Suppressor macrophage treated with lipopolysaccharide for 1 hour (primary cell): Measurements from ENCODE around the gene LINGO4.

Experiments
- DNase-seq, 3 donors: peaks; one replicate each; pipeline ENCODE4 v3.0.0-alpha.2; 2020 to 2022

The LINGO4 gene

GRCh38 chr1:151833172-151833900, 28.1 kb upstream of the LINGO4 start:
- no peak for DNase-seq

- no peak for DNase-seq
Measured at GRCh38 chr1:151832318-151832980, 27.2 kb upstream of the LINGO4 start.

GRCh38 chr1:151831605-151832004, 26.4 kb upstream of the LINGO4 start, which contains the start of gene RORC:
RORC (minus strand) TSS chr1:151831802; CDS start chr1:151831764, 38 bp downstream.
- no peak for DNase-seq

- no peak for DNase-seq
Measured at GRCh38 chr1:151831256-151831591, 26.0 kb upstream of the LINGO4 start.

- no peak for DNase-seq
Measured at GRCh38 chr1:151830055-151830454, 24.8 kb upstream of the LINGO4 start.

GRCh38 chr1:151829352-151830046, 24.3 kb upstream of the LINGO4 start:
- DNase-seq = no peak

GRCh38 chr1:151828921-151829320, 23.7 kb upstream of the LINGO4 start:
- DNase-seq = peak; percentile 53 to 67 (median 58)

GRCh38 chr1:151827853-151828252, 22.6 kb upstream of the LINGO4 start:
- peak in 1 of 3 donors; percentile 36 for DNase-seq

- DNase-seq = no peak
Measured at GRCh38 chr1:151825751-151826660, 20.8 kb upstream of the LINGO4 start.

GRCh38 chr1:151825204-151825603, 20.0 kb upstream of the LINGO4 start:
- DNase-seq = no peak

- no peak for DNase-seq
Measured at GRCh38 chr1:151823175-151823574, 18.0 kb upstream of the LINGO4 start.

GRCh38 chr1:151822404-151822803, 17.2 kb upstream of the LINGO4 start:
- DNase-seq = peak; percentile 79 to 86 (median 82)

GRCh38 chr1:151820940-151821339, 15.7 kb upstream of the LINGO4 start:
- DNase-seq = no peak

GRCh38 chr1:151819976-151820623, 14.9 kb upstream of the LINGO4 start:
- peak in 1 of 3 donors; percentile 49 for DNase-seq

GRCh38 chr1:151819227-151819835, 14.1 kb upstream of the LINGO4 start:
- no peak for DNase-seq

- peak; percentile 40 to 58 (median 50) for DNase-seq
Measured at GRCh38 chr1:151817353-151817730, 12.1 kb upstream of the LINGO4 start.

- DNase-seq = no peak
Measured at GRCh38 chr1:151816548-151817352, 11.5 kb upstream of the LINGO4 start.

GRCh38 chr1:151815716-151816327, 10.6 kb upstream of the LINGO4 start:
- DNase-seq = no peak

GRCh38 chr1:151814971-151815545, 9.8 kb upstream of the LINGO4 start:
- no peak for DNase-seq

GRCh38 chr1:151814426-151814825, 9.2 kb upstream of the LINGO4 start:
- DNase-seq = no peak
